ENCODE data around the gene CTDP1.

GRCh38 chr18:79746730-79747129, 67.1 kb downstream of the CTDP1 start:
- TF ChIP-seq POLR2A (IDR thresholded peaks at IDR 0.05) (no peak), CTCF (IDR thresholded peaks at IDR 0.05) (no peak)

All from lower leg skin (tissue), 3 donors.